ENCODE data around the gene ITPKB. TPM values are rescaled to one million over a fixed set of nuclear protein-coding genes. Genes with fewer than 3 reads are reported as not detected.

Gene ITPKB
- total RNA-seq, 2 donors from 2014 or later, result 22.4 to 28.3 TPM

DNA sequence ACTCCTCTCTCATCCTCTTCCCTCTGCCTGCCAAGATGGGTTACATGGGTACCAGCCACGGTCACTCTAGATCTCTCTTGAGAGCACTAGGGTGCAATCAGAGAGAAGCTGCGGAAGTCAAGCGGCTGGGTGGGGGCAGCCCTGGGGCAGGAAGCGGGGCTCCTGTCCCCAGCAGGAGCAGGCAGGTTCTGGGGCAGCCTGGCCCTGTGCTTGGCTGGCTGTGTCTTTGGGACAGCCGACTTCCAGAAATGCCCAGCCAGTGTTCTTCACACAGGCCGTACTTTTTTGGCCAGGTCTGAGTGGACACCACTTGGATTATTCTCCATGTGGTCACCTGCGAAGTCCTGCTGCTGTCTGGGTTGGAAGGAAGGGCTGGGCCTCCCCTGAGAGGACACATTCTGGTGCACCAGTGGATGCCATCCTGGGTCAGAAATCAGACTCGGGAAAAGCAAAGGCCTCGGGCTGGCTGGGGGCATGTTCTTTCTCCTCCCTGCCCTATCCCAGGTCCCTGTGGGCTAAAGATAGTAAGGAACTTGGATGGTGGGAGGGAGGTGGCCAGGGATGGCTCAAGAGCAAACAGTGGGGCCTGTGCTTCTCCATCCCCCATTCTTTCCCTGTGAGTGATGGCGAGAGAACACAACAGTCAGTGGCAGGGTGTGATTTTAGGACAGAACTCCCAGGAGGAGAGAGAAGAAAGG lies 93.7 kb downstream of the ITPKB start:
- peaks cover 1% of the 10 kb centered on the region for H3K4me1 ChIP-seq (ENCODE audit: control insufficient read depth, insufficient read depth, low read length)
- Mint-ChIP-seq H3K27ac (no peak overlapping the region), H3K4me3 (no peak overlapping the region), H3K36me3 (ENCODE audit: low read depth) (peaks cover 43% of the 10 kb centered on the region), H3K27me3 (ENCODE audit: insufficient read depth) (no peaks in the 10 kb centered on the region), H3K4me1 (peaks cover 12% of the 10 kb centered on the region), H3K9me3 (no peaks in the 10 kb centered on the region)
- DNase-seq, result no peak
- no peak overlapping the region for H3K9ac ChIP-seq (ENCODE audit: extremely low read depth, low read length, poor library complexity, severe bottlenecking)
- no peak overlapping the region for H3K4me3 ChIP-seq (ENCODE audit: low read length)
- no peak overlapping the region for H3K27ac ChIP-seq (ENCODE audit: low read depth, low read length)
- H3K9me3 ChIP-seq (ENCODE audit: control insufficient read depth, low read length), result no peaks in the 10 kb centered on the region
- TF ChIP-seq, protein P1, sequence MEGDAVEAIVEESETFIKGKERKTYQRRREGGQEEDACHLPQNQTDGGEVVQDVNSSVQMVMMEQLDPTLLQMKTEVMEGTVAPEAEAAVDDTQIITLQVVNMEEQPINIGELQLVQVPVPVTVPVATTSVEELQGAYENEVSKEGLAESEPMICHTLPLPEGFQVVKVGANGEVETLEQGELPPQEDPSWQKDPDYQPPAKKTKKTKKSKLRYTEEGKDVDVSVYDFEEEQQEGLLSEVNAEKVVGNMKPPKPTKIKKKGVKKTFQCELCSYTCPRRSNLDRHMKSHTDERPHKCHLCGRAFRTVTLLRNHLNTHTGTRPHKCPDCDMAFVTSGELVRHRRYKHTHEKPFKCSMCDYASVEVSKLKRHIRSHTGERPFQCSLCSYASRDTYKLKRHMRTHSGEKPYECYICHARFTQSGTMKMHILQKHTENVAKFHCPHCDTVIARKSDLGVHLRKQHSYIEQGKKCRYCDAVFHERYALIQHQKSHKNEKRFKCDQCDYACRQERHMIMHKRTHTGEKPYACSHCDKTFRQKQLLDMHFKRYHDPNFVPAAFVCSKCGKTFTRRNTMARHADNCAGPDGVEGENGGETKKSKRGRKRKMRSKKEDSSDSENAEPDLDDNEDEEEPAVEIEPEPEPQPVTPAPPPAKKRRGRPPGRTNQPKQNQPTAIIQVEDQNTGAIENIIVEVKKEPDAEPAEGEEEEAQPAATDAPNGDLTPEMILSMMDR (conservative IDR thresholded peaks at IDR 0.05), result no peak
- H3K27me3 ChIP-seq (ENCODE audit: control insufficient read depth, insufficient read depth, low read length, poor library complexity, severe bottlenecking), result no peaks in the 10 kb centered on the region
- WGBS, 2 experiments (ENCODE audit: insufficient coverage in 1 of 2, insufficient read length in 1 of 2), result 94 to 100% methylated on average over 7 to 10 of the region's 10 CpGs
- peaks cover 27% of the 10 kb centered on the region for H3K36me3 ChIP-seq (ENCODE audit: control insufficient read depth, insufficient read depth, low read length)

DNA sequence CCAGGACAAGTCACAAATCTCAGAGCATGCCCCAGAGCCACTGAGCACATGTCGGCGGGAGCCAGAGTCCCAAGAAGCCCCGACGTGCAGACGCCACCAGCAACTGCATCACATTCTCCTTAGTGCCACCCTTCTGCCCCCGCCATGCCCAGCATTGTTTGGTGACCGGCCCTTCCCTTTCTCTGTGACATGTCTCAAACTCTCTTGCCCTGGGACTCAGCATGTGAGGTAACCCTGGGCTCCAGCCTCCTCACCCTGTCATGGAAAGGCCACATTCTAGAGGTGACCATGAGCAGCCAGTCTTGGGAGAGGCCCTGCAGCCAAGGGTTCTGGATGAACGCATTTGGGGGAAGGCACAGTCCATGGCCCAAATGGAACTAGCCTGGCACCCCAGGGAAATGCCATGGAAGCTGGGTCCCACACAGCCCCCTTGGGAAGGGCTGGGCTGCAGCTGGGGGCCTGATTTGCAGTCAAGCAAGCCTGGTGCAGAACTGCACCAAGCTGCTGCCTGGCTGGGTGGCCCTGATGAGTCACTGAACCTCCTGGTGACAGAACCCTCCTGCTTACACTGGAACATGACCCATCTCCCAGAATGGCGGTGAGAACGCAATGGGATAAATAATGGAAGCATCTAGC lies 94.4 kb downstream of the ITPKB start:
- Histone ChIP-seq H3K27ac (ENCODE audit: low read depth, low read length) (no peak overlapping the region), H3K36me3 (ENCODE audit: control insufficient read depth, insufficient read depth, low read length) (peaks cover 27% of the 10 kb centered on the region), H3K27me3 (ENCODE audit: control insufficient read depth, insufficient read depth, low read length, poor library complexity, severe bottlenecking) (no peaks in the 10 kb centered on the region), H3K9me3 (ENCODE audit: control insufficient read depth, low read length) (no peaks in the 10 kb centered on the region), H3K4me3 (ENCODE audit: low read length) (no peak overlapping the region), H3K9ac (ENCODE audit: extremely low read depth, low read length, poor library complexity, severe bottlenecking) (no peak overlapping the region), H3K4me1 (ENCODE audit: control insufficient read depth, insufficient read depth, low read length) (no peaks in the 10 kb centered on the region)
- H3K4me3 Mint-ChIP-seq, result no peak overlapping the region
- H3K4me1 Mint-ChIP-seq, result peaks cover 5% of the 10 kb centered on the region
- peaks cover 46% of the 10 kb centered on the region for H3K36me3 Mint-ChIP-seq (ENCODE audit: low read depth)
- DNase-seq, result peak; percentile 24
- no peaks in the 10 kb centered on the region for H3K9me3 Mint-ChIP-seq
- TF ChIP-seq, protein P1 (conservative IDR thresholded peaks at IDR 0.05), result no peak
- no peaks in the 10 kb centered on the region for H3K27me3 Mint-ChIP-seq (ENCODE audit: insufficient read depth)
- 94 to 95% methylated on average over 4 to 10 of the region's 10 CpGs for WGBS, 2 experiments (ENCODE audit: insufficient coverage in 1 of 2, insufficient read length in 1 of 2)
- H3K27ac Mint-ChIP-seq, result no peak overlapping the region

DNA sequence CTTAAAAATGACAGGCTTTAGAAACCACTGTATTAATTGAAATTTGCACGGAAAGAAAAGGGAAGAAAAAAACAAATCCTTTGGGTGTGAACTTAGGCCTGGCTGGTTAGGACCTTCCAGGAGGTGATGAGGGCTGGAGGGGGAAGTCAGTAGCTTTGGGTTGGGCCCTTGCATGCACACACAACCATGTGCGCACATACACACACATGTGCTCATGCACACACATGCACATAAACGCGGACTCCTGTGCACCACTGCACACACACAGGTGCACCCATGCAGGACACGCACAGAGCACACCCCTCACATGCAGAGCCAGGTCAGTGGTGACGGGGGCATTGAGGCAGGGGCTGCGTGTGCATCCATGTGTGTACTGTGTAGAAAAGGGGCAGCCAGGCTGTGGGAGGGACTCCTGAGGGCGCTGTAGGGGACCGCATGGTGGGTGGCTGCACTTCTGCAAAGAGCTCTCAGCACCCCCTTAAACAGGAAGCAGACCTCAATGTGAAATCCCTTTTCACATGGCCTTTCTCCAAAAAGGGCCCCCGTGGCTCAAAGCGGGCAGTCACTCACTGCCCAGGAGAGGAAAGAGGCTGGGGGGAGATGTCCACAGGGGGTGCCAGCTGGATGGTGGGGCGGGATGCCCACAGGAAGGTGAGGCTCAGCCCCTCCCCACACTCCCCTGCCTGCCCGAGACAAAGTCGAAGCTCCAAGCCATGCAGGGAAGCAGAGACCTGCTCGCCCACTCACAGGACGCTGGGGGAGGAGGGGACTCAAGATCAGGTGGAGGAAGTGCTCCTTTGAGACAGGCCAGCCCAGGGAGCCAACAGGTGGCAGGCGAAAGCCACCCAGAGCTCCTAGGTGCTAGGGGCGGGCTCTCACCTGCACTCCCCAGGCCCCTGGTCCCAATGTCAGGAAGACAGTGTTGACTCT lies 95.2 kb downstream of the ITPKB start:
- DNase-seq, result no peak
- H3K4me3 Mint-ChIP-seq, result no peak overlapping the region
- Histone ChIP-seq H3K27me3 (ENCODE audit: control insufficient read depth, insufficient read depth, low read length, poor library complexity, severe bottlenecking) (no peaks in the 10 kb centered on the region), H3K9me3 (ENCODE audit: control insufficient read depth, low read length) (no peaks in the 10 kb centered on the region), H3K27ac (ENCODE audit: low read depth, low read length) (no peak overlapping the region), H3K36me3 (ENCODE audit: control insufficient read depth, insufficient read depth, low read length) (peaks cover 27% of the 10 kb centered on the region), H3K4me1 (ENCODE audit: control insufficient read depth, insufficient read depth, low read length) (no peaks in the 10 kb centered on the region), H3K4me3 (ENCODE audit: low read length) (no peak overlapping the region), H3K9ac (ENCODE audit: extremely low read depth, low read length, poor library complexity, severe bottlenecking) (no peak overlapping the region)
- peaks cover 52% of the 10 kb centered on the region for H3K36me3 Mint-ChIP-seq (ENCODE audit: low read depth)
- peaks cover 1% of the 10 kb centered on the region for H3K4me1 Mint-ChIP-seq
- TF ChIP-seq, protein P1 (conservative IDR thresholded peaks at IDR 0.05), result no peak
- H3K27me3 Mint-ChIP-seq (ENCODE audit: insufficient read depth), result no peaks in the 10 kb centered on the region
- H3K9me3 Mint-ChIP-seq, result no peaks in the 10 kb centered on the region
- H3K27ac Mint-ChIP-seq, result peak overlapping the region; percentile 26
- 90 to 96% methylated on average over 12 to 18 of the region's 18 CpGs for WGBS, 2 experiments (ENCODE audit: insufficient coverage in 1 of 2, insufficient read length in 1 of 2)
